Vagina (tissue), 2 donors: Measurements from ENCODE around the gene NRXN3.

Experiments used
- POLR2A ChIP-seq, 2 donors: fragments of 450-650 bp; IDR thresholded peaks; one replicate each; pipeline ENCODE4 v1.6.1; 2017; ENCODE audit warnings: antibody characterized with exemption in 2 of 2, mild to moderate bottlenecking in 2 of 2, moderate library complexity in 2 of 2
- TF ChIP-seq, protein P1 (sequence below), 3 experiments: fragments of 450-650 bp in 2 of 3; fragments of 200-600 bp in 1 of 3; sonication (generic) in 1 of 3; IDR thresholded peaks; one replicate each; pipeline ENCODE4 v1.5.1; 2017 to 2019; ENCODE audit warnings: antibody characterized with exemption in 3 of 3, mild to moderate bottlenecking in 2 of 3, moderate library complexity in 2 of 3

GRCh38 chr14:79695307-79695706 lies 1525.1 kb downstream of the NRXN3 start:
- TF ChIP-seq, protein P1, sequence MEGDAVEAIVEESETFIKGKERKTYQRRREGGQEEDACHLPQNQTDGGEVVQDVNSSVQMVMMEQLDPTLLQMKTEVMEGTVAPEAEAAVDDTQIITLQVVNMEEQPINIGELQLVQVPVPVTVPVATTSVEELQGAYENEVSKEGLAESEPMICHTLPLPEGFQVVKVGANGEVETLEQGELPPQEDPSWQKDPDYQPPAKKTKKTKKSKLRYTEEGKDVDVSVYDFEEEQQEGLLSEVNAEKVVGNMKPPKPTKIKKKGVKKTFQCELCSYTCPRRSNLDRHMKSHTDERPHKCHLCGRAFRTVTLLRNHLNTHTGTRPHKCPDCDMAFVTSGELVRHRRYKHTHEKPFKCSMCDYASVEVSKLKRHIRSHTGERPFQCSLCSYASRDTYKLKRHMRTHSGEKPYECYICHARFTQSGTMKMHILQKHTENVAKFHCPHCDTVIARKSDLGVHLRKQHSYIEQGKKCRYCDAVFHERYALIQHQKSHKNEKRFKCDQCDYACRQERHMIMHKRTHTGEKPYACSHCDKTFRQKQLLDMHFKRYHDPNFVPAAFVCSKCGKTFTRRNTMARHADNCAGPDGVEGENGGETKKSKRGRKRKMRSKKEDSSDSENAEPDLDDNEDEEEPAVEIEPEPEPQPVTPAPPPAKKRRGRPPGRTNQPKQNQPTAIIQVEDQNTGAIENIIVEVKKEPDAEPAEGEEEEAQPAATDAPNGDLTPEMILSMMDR (IDR thresholded peaks at IDR 0.05) = no peak
- TF ChIP-seq POLR2A (IDR thresholded peaks at IDR 0.05) = no peak
